NCI-H1105 treated with DMSO at 0.1 percent for 48 hours (cell line): ENCODE data around the gene MAP3K12.
"Not testable (repeated sequence)": the region's sequence is repeated elsewhere in the genome, so short reads cannot be mapped to it uniquely, and the experiment has no call there.

Experiments
- DNase-seq: peaks from one replicate; lab custom pipeline; 2025; lab: John Stamatoyannopoulos, UW

MAP3K12 gene

DNA sequence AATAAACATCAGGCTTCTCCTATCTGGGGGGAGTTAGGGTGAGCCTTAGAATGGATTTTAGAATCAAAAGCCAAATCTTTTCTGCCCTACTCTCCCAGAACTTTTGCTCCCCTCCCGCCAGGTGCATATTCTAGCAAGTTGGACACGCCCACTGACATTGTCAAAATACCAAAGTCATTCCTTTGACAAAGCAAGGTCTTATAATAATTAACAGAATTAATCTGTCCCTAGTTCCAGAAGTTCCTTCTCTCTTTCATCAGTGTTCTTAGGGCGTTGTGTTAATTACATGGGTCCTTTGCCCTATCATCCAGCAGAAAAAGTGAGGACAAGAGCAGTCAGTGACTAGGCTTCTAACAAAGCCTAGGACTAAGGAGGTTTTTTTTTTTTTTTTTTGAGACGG lies 55.3 kb downstream of the MAP3K12 start:
- DNase-seq: no peak

- peak; percentile 94 for DNase-seq
These were observed 58.0 kb downstream of the MAP3K12 start, which contains the start of gene PRR13 for GRCh38 chr12:53441040-53441833. TSS of gene PRR13 (plus strand) at chr12:53441734. CDS start at chr12:53442715, 981 bp downstream.

GRCh38 chr12:53439582-53439981 lies 59.7 kb downstream of the MAP3K12 start:
- not testable (repeated sequence) for DNase-seq

GRCh38 chr12:53435326-53435725 lies 63.9 kb downstream of the MAP3K12 start:
- DNase-seq: not testable (repeated sequence)

GRCh38 chr12:53431187-53431586 lies 68.1 kb downstream of the MAP3K12 start:
- DNase-seq: no peak

GRCh38 chr12:53430116-53430515 lies 69.1 kb downstream of the MAP3K12 start:
- no peak for DNase-seq
